GM21381 (cell line): Measurements from ENCODE around the gene SPAG5.

Source experiments
- ATAC-seq: cut with Tn5 transposase; IDR thresholded peaks from one replicate; pipeline ENCODE4 v1.9.1; 2021; ENCODE audit warnings: mild to moderate bottlenecking, moderate library complexity; ENCODE audit not compliant: unreplicated experiment

SPAG5 gene

GRCh38 chr17:28573966-28574480, 24.8 kb downstream of the SPAG5 start:
- ATAC-seq = no peak

GRCh38 chr17:28573521-28573920, 25.3 kb downstream of the SPAG5 start:
- no peak for ATAC-seq

GRCh38 chr17:28573040-28573380, 25.8 kb downstream of the SPAG5 start:
- ATAC-seq = no peak

GRCh38 chr17:28572259-28573039, 26.4 kb downstream of the SPAG5 start:
- ATAC-seq = no peak

GRCh38 chr17:28571361-28572122, 27.3 kb downstream of the SPAG5 start, which contains the start of gene PIGS:
Gene PIGS (minus strand): TSS chr17:28571524. CDS start chr17:28571496, 28 bp downstream.
- ATAC-seq = peak; percentile 83

GRCh38 chr17:28570716-28571360, 28.0 kb downstream of the SPAG5 start:
- ATAC-seq = peak; percentile 22

GRCh38 chr17:28569446-28569845, 29.4 kb downstream of the SPAG5 start:
- ATAC-seq = no peak

- ATAC-seq = no peak
Measured at GRCh38 chr17:28567604-28568003, 31.2 kb downstream of the SPAG5 start.

- no peak for ATAC-seq
Measured at GRCh38 chr17:28563475-28563874, 35.4 kb downstream of the SPAG5 start.

- ATAC-seq = no peak
Measured at GRCh38 chr17:28555022-28555421, 43.8 kb downstream of the SPAG5 start.

- no peak for ATAC-seq
Measured at GRCh38 chr17:28554565-28554964, 44.3 kb downstream of the SPAG5 start.

- no peak for ATAC-seq
Measured at GRCh38 chr17:28553000-28553505, 45.8 kb downstream of the SPAG5 start.

GRCh38 chr17:28552176-28552999, 46.4 kb downstream of the SPAG5 start, which contains the start of gene UNC119:
Gene UNC119 (minus strand): TSS chr17:28552624. CDS start chr17:28552557, 67 bp downstream.
- ATAC-seq = peak; percentile 68

- ATAC-seq = no peak
Measured at GRCh38 chr17:28551421-28552175, 47.2 kb downstream of the SPAG5 start.

- ATAC-seq = no peak
Measured at GRCh38 chr17:28550858-28551257, 48.0 kb downstream of the SPAG5 start.

GRCh38 chr17:28549236-28550132, 49.3 kb downstream of the SPAG5 start:
- ATAC-seq = no peak

GRCh38 chr17:28548417-28549130, 50.3 kb downstream of the SPAG5 start:
- no peak for ATAC-seq
